ENCODE data around the gene SPTLC2.
"Not testable (repeated sequence)": the region's sequence is repeated elsewhere in the genome, so short reads cannot be mapped to it uniquely, and the experiment has no call there.

SPTLC2 gene

GRCh38 chr14:77588411-77589025 lies 27.9 kb downstream of the SPTLC2 start:
- not testable (repeated sequence) for DNase-seq (ENCODE audit: low read depth)

DNA sequence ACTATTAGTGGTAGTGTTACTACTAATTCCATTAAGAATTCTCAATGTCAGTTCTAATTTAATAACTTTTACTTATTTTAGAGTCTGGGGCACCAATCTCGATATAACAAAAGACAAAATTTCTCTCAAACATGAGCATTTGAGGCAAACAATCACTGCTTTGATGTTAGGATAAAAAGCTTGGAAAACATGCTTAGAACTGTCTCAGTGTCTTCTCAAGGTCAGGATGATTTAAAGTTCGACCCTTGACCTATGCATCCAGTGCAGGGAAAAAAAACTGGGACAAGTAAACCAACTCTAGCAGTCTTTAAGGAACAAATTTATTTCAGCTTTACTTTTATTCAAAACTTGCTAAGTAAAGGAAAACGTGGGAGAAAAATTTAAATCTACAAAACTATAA lies 31.1 kb downstream of the SPTLC2 start:
- DNase-seq (ENCODE audit: low read depth), result no peak

DNA sequence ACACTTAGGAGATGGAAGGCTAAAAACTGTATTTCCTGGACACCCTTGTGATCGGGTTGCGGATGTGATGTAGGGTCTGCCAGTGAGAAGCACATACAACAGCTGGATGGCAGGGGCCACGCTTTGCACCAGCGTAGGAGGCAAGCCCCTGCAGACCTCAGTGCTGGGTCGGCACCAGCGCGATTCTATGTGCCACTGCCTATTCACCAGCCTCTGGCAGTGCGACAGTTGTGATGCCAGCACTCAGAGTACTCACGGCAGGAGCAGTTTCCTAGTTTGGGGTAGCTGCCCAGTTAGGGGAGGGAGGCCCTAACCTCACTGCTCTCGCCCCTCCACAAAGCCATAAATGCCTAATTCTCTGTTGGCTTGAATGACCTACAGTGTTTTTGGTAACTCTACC lies 31.6 kb downstream of the SPTLC2 start:
- DNase-seq (ENCODE audit: low read depth), result no peak

DNA sequence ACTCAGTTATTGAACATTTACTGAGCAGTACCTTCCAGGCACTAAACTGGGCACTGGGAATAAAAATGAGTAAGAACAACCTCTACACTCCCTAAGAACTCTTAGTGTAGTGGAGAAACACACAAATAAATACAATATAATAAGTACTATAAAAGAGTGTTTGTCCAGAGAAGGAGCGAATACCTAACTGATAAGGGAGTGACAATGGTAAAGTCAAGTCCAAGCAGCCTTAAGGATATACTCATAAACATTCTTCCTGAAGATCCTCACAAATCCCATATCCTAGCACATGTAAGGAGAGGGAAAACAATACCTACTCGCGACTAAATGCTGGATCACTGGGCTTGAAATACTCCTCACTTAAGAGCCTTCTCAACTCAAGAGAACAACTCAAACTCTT lies 32.8 kb downstream of the SPTLC2 start:
- DNase-seq (ENCODE audit: low read depth), result no peak

- DNase-seq (ENCODE audit: low read depth), result peak; percentile 37
These were observed 33.9 kb downstream of the SPTLC2 start for GRCh38 chr14:77582511-77582910.

- peak; percentile 64 for DNase-seq (ENCODE audit: low read depth)
These were observed 35.4 kb downstream of the SPTLC2 start for GRCh38 chr14:77580964-77581505.

- no peak for DNase-seq (ENCODE audit: low read depth)
These were observed 36.0 kb downstream of the SPTLC2 start for GRCh38 chr14:77580477-77580876.

- no peak for DNase-seq (ENCODE audit: low read depth)
These were observed 36.7 kb downstream of the SPTLC2 start for GRCh38 chr14:77579780-77580179.

DNA sequence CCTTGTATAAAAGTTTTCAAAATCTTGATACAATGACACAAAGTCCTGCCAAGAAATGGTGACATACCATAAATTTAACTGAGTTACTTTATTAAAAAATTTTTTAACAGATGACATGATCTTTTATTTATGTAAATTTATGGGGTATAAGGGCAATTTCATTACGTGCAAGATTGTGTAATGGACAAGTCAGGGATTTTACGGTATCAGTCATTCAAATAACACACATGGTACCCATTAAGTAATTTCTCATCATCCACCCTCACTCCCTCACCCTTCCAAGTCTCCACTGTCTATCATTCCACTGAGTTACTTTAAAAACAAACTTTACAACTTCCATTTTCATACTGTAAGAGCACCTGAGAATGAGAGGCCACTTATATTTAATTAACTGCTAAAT lies 37.4 kb downstream of the SPTLC2 start:
- DNase-seq (ENCODE audit: low read depth), result no peak

DNA sequence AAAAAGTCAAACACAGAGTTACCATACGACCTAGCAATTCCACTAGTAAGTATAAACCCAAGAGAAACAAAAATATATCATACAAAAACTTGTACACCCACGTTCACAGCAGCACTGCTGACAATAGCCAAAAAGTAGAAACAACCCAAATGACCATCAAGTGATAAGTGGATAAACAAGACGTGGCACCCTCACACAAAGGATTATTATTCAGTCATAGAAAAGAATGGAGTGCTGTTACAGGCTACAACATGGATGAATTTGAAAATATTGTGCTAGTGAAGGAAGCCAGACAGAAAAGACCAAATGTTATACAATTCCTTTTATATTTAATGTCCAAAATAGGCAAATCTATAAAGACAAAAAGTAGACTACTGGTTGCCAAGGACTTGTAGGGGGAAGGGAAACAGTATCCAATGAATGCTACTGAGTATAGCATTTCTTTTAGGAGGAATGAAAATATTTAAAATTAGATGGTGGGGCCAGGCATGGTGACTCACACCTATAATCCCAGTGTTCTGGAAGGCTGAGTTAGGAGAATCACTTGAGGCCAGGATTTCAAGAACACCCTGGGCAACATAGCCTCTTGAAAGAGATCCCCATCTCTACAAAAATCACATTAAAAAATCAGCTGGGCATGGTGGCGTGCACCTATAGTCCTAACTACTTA lies 41.9 kb downstream of the SPTLC2 start:
- DNase-seq (ENCODE audit: low read depth), result peak; percentile 47

GRCh38 chr14:77573964-77574363 lies 42.5 kb downstream of the SPTLC2 start:
- no peak for DNase-seq (ENCODE audit: low read depth)

GRCh38 chr14:77570706-77571268 lies 45.6 kb downstream of the SPTLC2 start:
- peak; percentile 86 for DNase-seq (ENCODE audit: low read depth)

DNA sequence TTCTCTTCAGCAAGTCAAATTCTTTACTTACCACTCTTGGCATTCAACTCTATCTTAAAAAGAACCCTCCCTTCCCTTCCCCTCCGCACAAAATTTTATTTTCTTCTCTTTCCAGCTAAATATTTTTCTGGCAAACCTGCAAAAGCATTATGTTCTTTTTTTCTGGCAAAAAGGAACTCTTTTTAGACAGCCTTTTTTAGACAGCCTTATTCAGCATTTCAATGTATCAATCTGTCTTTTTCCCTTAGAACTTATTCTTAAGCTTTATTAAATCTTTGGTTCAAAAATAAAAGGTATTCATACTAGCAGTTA lies 50.5 kb downstream of the SPTLC2 start:
- DNase-seq (ENCODE audit: low read depth), result no peak

- peak; percentile 86 for DNase-seq (ENCODE audit: low read depth)
These were observed 51.0 kb downstream of the SPTLC2 start for GRCh38 chr14:77565289-77565993.

GRCh38 chr14:77562681-77563080 lies 53.8 kb downstream of the SPTLC2 start:
- DNase-seq (ENCODE audit: low read depth), result peak; percentile 92

- no peak for DNase-seq (ENCODE audit: low read depth)
These were observed 54.6 kb downstream of the SPTLC2 start for GRCh38 chr14:77561881-77562280.

GRCh38 chr14:77559381-77559780 lies 57.1 kb downstream of the SPTLC2 start:
- DNase-seq (ENCODE audit: low read depth), result no peak

GRCh38 chr14:77557391-77557790 lies 59.0 kb downstream of the SPTLC2 start:
- DNase-seq (ENCODE audit: low read depth), result no peak

GRCh38 chr14:77556946-77557345 lies 59.5 kb downstream of the SPTLC2 start:
- no peak for DNase-seq (ENCODE audit: low read depth)

DNA sequence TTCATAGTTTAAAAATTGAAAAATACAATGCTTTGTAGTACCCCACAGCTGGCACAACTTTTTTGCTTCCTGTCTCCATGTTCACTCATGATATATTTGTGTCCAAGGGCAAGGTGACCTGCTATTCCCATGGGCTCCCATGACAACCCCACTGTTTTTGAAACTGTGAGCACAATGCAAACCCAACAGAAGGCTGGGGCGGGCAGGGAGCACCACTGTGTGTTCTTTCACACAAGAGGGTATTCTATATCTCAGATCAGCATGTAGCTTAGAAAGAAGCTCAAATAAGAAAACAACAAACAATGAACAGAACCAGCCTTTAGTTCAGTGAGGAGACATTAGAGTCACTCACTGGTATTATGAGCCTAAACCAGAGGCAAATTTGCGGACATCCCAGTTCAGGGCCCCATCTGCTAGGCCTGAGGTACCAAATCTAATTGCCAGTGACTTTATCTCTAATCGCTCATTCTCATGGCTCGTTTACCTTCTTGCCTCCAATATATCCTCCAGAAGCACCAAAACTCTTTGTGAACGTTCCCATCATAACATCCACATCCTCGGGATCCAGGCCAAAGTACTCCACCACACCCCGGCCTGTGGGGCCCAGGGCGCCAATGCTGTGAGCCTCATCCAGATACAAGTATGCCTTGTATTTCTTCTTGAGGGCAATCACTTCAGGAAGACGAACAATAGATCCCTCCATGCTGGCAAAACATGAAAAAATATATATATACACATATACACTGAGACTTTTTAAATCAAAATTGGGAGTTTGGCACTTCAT lies 61.4 kb downstream of the SPTLC2 start:
- no peak for DNase-seq (ENCODE audit: low read depth)

DNA sequence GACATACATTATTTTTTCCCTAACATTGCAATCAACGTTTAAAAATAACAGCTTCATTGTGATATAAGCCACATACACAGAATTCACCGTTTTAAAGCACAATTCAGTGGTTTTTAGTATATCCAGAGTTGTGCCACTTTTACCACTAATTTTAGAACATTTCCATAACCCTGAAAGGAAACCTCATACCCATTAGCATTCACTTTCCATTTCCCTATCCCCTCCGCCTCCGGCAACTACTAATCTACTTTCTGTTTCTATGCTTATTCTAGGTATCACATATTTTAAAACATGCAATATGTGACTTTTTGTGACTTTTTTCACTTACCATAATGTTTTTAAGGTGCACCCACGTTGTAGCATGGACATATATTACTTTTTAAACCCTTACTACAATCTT lies 62.2 kb downstream of the SPTLC2 start:
- no peak for DNase-seq (ENCODE audit: low read depth)

- no peak for DNase-seq (ENCODE audit: low read depth)
These were observed 67.0 kb downstream of the SPTLC2 start for GRCh38 chr14:77549451-77549850.
